B cell (primary cell): Measurements from ENCODE around the gene PLEKHB1.

Experiments used
- EZH2 ChIP-seq: IDR thresholded peaks from 2 replicates; pipeline ENCODE4 v1.6.1; 2012; ENCODE audit warnings: borderline replicate concordance, low read depth, mild to moderate bottlenecking, moderate library complexity, low read length; ENCODE audit not compliant: insufficient read depth, poor library complexity, severe bottlenecking
- TF ChIP-seq, protein P1 (sequence below): fragments of 200-600 bp; IDR thresholded peaks from one replicate; pipeline ENCODE4 v1.8.0; 2022; ENCODE audit warnings: antibody characterized with exemption, mild to moderate bottlenecking

DNA sequence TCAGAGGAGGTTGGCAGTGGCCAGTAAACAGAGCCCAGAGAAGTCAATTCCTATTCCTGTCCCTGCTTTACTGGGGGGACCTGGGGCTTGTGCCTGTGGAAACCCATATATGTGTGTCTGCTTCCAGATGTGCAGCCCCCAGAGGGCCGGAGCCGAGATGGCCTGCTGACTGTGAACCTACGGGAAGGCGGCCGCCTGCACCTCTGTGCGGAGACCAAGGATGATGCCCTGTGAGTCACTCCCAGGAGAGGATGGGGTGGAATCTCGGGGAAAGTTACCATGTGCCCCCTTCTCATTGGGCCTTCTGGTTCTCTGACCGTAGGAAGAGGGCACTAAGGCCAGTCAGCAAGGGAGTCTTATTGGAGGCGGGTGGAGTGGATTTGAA, 5.3 kb downstream of the PLEKHB1 start:
- TF ChIP-seq, protein P1, sequence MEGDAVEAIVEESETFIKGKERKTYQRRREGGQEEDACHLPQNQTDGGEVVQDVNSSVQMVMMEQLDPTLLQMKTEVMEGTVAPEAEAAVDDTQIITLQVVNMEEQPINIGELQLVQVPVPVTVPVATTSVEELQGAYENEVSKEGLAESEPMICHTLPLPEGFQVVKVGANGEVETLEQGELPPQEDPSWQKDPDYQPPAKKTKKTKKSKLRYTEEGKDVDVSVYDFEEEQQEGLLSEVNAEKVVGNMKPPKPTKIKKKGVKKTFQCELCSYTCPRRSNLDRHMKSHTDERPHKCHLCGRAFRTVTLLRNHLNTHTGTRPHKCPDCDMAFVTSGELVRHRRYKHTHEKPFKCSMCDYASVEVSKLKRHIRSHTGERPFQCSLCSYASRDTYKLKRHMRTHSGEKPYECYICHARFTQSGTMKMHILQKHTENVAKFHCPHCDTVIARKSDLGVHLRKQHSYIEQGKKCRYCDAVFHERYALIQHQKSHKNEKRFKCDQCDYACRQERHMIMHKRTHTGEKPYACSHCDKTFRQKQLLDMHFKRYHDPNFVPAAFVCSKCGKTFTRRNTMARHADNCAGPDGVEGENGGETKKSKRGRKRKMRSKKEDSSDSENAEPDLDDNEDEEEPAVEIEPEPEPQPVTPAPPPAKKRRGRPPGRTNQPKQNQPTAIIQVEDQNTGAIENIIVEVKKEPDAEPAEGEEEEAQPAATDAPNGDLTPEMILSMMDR = no peak
- no peak for TF ChIP-seq EZH2
